ENCODE data around the gene GPC5.

GPC5 gene

DNA sequence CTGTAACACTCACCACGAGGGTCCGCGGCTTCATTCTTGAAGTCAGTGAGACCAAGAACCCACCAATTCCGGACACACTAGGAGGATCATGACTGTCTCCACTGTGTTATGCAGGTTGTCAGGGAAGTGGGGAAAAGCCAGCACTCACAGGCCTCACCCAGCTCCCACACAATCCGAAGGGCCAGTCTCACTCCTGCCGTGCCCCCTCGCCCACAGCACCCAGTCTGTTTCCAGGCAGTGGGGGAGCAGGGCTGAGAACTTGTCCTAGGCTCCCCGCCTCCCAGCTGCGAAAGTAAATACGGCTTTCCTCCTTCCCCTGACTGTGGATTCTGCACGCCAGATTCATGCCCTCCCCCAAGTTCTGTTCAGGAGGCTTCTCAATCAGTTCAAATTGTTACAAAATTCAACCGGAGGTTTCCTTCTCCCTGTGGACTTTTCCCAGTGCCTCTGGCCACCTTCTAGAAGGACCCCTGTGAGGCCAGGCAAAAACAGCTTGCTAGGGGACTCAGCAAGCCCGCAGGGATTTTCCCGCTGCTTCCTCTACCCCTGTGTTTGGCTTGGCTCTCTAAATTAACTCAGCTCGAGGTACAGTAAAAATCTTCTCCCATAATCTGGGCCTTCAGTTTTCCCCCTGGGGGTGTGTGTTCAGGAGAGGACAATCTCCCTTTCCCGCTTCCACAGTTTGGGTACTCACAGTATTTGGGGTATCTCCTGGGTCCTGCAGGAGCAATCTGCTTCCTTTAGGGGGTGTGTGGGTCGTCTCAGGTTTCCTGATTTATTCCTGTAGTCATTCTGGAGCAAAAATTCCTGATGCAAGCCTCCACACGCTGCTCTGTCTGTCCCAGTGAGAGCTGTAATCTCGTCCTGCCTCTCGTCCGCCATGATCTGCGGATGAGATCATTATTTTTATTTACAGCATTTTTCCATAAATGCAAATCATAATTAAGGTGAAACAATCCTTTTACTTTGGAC is 899.8 kb downstream of the GPC5 start:
- no peak overlapping the region for H3K4me3 ChIP-seq (ENCODE audit: control insufficient read depth, low read depth, low read length)
- DNase-seq (ENCODE audit: low read depth): no peak
- TF ChIP-seq, protein P1, sequence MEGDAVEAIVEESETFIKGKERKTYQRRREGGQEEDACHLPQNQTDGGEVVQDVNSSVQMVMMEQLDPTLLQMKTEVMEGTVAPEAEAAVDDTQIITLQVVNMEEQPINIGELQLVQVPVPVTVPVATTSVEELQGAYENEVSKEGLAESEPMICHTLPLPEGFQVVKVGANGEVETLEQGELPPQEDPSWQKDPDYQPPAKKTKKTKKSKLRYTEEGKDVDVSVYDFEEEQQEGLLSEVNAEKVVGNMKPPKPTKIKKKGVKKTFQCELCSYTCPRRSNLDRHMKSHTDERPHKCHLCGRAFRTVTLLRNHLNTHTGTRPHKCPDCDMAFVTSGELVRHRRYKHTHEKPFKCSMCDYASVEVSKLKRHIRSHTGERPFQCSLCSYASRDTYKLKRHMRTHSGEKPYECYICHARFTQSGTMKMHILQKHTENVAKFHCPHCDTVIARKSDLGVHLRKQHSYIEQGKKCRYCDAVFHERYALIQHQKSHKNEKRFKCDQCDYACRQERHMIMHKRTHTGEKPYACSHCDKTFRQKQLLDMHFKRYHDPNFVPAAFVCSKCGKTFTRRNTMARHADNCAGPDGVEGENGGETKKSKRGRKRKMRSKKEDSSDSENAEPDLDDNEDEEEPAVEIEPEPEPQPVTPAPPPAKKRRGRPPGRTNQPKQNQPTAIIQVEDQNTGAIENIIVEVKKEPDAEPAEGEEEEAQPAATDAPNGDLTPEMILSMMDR (conservative IDR thresholded peaks at IDR 0.05; ENCODE audit: control insufficient read depth, insufficient read depth, low read depth, low read length): no peak

DNA sequence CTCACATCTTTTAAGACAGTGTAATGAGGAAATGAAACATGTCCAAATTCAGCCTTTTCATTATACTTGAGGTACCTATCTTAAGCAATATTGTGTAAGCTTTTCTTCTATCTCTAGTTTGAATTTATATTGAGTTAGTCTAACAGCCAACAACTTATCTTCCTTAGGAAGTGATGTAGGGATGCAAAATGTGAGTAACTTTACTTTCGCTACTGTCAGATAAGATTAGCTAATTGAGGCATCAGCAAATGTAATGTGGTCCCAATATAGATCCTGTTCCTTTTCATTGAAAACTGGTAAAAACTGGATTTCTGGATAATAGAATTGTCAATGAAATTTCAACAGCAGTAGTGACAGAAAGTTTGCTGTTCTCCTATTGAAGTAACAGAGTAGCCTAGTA is 902.2 kb downstream of the GPC5 start:
- TF ChIP-seq, protein P1 (conservative IDR thresholded peaks at IDR 0.05; ENCODE audit: control insufficient read depth, insufficient read depth, low read depth, low read length): no peak
- no peak overlapping the region for H3K4me3 ChIP-seq (ENCODE audit: control insufficient read depth, low read depth, low read length)
- DNase-seq (ENCODE audit: low read depth): no peak

DNA sequence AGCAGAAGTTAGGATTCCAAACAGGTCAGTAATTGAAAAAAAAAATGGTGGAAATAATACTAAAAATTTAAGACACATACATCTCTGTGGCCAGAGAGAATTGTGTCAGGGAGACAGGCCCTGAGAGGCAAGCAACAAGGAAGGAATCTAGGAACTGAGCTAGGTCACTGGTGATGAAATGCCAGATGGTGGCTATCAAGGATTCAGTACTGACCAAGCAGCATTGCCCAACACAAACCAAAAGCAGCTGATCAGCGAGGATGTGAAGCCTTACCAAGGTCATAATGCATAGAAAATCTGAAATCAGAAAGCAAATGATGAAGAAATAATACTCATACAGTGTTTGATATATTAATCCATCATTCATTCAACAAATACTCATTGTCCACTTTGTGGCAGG is 905.0 kb downstream of the GPC5 start:
- peak; percentile 86 for DNase-seq (ENCODE audit: low read depth)
- H3K4me3 ChIP-seq (ENCODE audit: control insufficient read depth, low read depth, low read length): no peak overlapping the region
- TF ChIP-seq, protein P1 (conservative IDR thresholded peaks at IDR 0.05; ENCODE audit: control insufficient read depth, insufficient read depth, low read depth, low read length): no peak

DNA sequence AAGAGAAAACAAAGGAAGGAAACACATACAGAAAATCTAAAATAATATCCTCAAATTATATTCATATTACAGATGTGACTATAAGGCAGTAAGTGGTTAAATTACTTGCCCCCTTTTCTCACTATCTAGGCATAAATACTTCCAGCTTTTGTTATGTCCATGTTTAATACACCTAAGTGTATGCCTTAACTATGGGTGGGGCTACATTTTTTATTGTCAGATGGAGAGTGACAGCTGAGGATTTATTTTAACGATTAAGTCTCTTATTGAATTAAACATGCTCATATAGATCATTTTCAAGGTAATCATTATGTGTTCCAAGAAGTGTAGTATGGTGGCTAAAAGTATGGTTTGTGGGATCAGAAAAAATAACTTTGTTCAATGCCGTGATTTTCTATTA is 909.3 kb downstream of the GPC5 start:
- no peak overlapping the region for H3K4me3 ChIP-seq (ENCODE audit: control insufficient read depth, low read depth, low read length)
- TF ChIP-seq, protein P1 (conservative IDR thresholded peaks at IDR 0.05; ENCODE audit: control insufficient read depth, insufficient read depth, low read depth, low read length): no peak
- DNase-seq (ENCODE audit: low read depth): no peak

DNA sequence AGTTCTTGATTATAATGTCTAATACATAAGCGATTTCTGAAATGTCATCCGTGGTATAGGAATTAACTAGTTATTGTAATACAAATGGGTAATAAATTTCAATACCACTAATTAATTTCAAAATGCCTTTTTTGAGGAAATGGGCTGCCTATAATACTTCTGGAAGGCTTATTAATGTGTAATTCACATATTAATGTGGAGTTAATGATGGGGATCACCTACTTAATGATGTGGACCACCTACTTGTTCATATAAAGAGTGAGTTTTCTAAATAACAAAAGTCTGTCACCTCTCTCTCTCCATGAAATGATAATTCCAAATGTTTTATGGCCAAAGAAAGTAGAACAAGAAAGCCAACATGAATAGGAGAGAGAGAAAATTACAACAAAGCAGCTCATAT is 914.4 kb downstream of the GPC5 start:
- H3K4me3 ChIP-seq (ENCODE audit: control insufficient read depth, low read depth, low read length): no peak overlapping the region
- no peak for DNase-seq (ENCODE audit: low read depth)
- TF ChIP-seq, protein P1 (conservative IDR thresholded peaks at IDR 0.05; ENCODE audit: control insufficient read depth, insufficient read depth, low read depth, low read length): no peak

DNA sequence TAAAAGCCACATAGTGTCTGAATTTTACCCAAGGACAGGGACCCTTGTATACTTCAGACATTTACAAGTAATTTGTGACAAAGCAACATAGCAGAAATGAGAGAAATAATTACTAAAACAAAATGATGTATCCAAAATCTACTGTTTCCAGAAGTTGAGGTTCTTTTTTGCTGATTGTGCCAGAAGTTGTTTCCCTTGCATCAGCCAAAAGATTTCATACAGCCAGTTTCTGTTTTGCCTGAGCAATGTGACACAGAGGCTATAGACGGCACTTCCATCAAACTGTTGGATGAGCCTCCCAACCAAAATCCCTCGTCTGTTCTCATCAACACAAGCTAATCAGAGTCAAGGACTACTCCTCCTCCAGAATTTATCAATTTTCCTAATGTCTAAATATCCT is 915.0 kb downstream of the GPC5 start:
- no peak for DNase-seq (ENCODE audit: low read depth)
- no peak overlapping the region for H3K4me3 ChIP-seq (ENCODE audit: control insufficient read depth, low read depth, low read length)
- TF ChIP-seq, protein P1 (conservative IDR thresholded peaks at IDR 0.05; ENCODE audit: control insufficient read depth, insufficient read depth, low read depth, low read length): no peak
